NCI-H1694 treated with DMSO at 0.1 percent for 48 hours (cell line): ENCODE data around the gene DAP.

ENCODE experiments used
- DNase-seq: peaks from one replicate; lab custom pipeline; 2025; lab: John Stamatoyannopoulos, UW

The DAP gene

DNA sequence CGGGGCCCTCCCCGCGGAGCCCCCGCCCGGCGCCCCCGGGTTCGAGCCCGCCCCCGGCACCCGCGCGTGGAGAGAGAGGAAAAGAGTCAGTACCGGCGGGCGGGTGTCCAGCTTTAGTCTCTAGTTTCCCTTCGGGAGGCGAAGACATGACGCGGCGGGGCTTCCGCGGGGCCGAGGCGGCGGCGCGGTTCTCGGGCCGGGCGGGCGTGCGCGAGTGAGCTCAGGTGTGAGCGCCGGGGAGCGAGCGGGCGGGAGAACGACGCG lies 181 bp downstream of the DAP start:
- no peak for DNase-seq

DNA sequence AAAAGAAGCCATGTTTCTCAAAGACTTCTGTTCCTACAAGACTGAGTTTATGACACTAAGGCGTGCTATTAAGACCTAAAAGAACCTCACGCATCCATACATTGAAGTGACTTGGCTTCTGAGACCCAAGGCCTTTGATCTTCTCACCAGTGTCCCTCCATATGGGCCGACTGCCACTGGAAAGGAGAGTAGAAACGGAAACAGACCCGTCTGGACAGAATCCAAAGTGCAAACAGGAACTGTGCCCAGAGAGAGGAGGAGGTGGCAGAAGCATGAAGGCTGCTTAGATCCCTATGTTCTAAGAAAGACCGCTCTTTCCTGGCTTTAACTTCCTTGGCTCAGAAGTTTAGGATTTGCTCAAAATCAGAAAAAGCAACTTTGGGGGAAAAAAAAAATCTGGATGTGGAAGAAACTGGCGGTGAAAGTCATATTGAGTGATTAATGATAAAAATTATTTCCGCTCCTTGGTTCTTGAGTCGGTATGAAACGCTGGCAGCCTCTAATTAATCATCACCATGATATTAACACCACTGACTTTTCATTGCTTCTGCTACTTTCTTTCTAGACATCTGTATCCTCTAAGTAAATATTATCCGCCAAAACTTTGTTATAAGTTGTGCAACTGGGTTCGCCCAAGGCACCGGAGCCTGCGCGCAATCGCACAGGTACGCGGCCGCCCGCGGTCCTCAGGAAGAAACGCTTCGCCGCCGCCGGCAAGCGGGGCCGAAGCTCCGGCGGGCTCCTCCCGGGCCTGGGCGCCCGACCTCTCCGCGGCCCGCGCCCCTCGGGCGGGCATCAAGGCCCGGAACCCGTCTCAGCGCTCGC lies 726 bp downstream of the DAP start:
- DNase-seq = peak; percentile 80

DNA sequence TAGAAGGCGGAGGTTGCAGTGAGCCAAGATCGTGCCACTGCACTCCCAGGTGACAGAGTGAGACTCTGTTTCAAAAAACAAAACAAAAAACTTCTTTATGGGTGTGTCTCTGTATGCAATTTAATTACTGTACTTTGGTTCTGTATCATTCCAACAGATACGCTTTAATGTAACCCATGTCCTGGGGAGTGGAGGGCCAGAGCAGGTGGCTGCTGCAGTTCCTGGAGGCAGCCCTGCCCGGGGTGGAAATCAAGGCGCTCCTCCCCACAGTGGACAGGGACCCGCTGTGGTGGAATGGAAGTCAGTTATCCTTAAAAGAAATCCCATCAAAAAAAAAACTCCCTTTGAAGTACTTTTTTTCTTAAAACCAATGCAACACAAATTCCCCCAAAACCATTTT lies 1.9 kb downstream of the DAP start:
- no peak for DNase-seq

DNA sequence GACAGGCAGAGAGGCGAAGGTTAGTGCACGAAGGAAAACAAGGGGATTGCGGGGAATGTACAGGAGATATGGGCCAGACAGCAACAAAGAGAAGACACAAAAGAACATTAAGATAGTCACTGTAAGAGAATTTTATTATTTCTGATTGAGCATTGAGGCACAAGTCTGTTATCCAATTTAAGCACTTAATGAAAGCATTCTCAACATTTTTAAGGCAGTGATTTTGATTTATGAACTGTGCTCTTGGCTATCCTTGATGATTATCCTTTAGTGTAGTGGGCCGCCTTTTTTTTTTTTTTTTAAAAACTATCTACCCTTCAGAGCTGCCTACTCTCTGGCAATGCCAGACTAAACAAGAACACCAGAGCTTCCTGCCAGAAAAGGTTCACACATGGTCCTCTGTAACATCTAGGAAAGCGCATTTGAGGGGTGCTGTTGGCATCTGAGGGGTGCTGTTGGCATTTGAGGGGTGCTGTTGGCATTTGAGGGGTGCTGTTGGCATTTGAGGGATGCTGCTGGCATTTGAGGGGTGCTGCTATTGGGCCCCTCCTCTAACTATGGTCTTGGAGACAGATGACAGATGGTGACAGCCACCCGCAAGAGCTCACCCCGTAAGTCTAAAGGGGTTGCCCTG lies 3.0 kb downstream of the DAP start:
- DNase-seq = no peak

DNA sequence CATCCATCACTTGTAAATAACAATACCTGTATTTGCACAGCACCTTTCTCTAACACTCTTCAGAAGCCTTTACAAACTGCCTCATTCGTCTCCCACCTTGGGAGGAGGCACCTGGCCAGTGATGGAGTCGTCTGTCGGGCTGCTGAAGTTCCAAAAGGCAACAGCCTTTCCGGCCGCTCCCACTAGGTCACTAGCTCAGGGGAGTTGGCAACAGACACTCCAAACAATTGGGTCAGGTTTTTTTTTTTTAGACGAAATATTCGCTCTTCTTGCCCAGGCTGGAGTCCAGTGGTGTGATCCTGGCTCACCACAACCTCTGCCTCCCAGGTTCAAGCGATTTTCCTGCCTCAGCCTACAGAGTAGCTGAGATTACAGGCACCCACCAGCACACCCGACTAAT lies 4.0 kb downstream of the DAP start:
- DNase-seq = no peak

DNA sequence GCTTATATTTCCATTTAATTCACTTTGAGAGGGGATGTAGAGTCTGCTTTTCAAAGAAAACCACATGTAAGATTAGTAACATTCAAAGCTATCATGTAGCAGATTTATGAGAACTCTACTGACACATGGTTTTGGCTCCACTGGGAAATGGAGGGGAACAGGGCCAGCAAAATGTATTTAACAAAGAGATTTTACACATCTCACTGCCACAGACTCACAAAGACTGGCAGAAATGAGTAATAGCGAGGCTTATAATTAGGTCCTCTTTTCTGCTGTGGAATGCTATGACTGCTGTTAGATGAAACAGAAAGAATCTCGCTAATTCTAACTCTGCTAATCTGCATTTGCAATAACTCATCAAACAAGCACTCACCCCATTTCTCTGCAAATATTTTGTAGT lies 4.5 kb downstream of the DAP start:
- no peak for DNase-seq

DNA sequence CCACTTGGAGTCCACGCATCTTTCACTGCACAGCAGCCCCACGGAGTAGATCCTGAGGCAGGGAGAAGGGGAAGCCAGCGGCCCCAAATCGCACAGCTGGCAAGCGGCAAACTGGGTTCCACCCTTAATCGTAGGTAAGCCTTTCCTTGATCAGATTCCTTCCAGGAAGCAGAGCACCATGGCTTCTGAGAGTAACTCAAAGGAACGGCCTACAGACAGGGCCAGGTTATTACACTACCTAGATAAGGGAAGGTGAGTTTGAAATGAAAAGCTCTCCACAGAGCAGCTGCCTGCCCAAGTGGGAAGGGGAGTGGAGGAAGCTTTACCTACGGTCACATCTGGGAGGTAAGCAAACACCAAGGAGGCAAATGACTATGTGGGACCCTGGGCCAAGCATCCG lies 7.9 kb downstream of the DAP start:
- DNase-seq = no peak

DNA sequence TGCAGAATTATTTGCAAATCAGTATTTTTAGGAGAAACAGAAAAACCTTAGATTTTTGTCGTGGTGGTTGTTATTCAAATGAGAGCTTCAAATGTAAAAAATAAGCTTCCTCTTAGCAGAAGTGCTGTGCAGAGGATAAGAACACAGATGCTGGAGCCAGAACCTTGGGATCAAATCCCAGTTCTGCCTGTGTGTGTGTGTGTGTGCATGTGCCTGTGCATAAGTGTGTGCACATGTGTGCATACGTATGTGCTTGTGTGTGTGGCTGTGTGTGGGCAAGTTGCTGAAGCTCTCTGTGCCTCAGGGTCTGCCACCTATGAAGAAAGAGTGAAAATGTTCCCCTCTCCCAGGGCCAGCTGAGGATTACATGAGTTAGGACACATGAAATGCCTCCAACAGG lies 8.6 kb downstream of the DAP start:
- no peak for DNase-seq

DNA sequence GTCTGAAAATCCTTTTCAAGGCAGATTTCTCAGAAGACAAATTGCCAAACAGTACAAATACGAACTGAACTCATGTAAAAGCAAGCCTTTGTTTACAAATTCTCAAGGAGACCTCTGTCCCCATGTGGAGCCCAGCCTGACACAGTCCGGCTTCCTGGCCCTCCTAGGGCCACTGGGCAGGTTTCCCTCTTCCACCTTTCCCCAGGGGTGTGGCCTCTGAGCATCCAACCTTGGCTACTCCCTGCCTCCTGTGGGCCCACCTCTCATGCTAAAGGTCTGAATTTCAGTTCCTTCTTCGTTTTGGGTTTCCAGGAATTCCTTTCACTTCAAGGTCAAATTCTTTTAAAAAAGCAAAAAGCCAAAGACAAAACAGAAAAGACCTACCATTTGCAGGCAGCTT lies 10.1 kb downstream of the DAP start:
- DNase-seq = no peak

DNA sequence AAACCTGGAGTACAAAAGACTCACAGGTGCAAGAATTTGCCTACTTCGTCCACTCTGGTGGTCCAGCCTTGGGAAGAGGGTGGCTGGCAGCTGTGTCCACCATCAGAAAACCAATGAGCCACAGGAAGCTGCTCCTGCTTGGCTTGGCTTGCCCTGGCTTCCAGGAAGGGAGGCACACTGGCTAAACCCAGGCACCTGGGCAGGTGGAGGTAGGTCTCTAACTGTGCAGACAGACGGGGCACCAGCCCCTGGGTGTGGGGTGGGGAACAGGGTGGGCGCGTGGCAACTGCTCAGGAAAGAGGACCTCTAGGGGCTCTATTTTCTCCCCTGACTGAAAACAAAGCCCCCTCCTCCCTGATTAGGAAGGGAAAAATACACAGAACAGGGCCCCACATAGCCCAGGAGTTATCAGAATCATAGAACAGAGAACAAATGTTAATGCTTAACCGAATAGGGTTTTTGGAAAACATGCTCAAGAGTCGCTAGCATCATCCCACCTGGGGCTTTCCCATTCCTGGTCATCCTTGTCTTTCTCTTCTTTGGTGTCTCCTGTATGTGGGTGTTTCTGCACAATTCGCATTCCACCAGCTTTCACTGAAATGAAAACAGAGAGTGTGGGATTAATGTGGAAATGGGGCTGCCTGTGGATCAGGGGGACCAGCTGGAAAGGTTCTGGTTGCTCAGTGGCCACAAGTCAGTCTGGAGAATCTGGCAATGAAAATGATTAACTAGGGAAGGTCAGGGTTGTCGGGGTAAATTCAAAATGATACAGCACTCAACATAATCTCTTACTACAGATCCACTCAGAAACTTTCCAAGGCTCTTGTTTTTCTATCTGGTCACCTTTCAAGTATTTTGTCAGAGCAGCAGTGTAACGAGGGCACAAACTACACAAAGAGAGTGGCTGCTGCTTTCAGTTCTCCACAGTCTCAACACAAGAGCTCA lies 13.1 kb downstream of the DAP start:
- no peak for DNase-seq

DNA sequence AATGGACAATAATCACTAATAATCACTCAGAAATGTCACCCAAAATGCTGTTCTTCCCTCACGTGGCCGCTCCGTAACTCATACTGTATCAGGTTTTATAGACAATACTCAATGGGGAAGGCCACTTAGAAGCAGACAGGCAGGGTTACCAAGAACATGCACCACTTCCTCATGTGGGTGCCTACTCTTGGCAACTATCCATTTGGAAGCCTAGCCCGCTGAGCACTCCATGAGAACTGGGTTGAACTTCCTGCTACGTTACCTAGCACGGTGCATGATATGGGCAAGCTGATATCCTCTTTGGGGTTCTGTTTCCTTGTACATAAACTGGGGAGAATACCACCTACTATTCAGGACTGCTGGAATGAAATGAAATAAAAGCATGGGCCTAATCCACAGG lies 14.3 kb downstream of the DAP start:
- DNase-seq = no peak

DNA sequence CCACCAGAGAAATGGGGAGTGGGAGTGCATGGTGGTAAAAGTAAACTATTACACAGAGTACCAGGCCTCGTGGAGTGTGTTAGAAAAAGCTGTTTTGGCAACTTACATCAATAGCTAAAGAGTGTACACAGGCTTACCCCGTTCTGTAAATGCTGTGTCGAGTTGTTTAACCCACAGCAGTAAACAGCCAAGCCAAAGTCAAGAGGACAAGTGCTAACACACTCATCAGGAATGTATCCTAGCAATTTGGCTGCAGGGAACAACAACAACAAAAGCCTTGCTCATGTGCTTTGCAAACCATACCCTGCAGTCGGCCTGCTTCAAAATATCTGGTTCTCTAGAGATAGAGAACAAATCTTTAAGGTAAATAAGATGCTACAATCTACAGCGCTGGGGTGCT lies 15.9 kb downstream of the DAP start:
- DNase-seq = no peak

DNA sequence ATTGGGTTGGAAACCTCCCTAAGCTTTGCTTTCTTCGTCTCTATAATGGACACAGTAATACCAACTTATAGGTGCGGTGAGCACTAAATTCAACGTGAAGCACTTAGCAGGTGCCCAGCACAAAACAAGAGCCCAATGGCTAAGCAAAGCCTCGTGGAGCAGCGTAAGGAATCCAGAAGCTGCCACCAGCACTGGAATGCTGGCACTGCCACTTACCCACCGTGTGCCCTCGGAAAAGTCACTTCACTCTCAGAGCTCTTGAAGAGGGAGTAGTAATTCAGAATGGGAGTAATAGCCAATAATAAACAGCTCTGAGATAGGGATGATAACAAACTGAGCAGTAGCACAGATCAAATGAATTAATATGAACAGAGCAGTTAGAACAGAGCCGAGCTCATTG lies 16.4 kb downstream of the DAP start:
- DNase-seq = no peak

DNA sequence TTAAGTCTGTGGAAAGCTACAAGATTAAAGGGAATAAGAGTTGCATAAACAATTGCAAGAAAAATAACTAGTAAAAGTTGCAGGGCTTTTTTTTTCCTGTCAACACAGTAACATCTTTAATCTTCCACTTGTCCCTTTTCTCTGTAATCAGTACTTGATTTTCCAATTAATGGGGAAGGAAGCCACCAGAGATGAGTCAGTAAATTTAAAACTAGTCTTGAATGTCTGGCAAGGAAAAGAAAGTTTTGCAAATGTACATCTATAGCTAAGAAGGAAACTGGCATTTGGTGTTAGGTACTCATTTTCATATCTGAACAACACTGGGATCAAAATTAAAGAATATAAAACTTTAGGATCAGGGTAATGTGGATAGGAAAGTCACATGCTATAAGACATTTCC lies 17.1 kb downstream of the DAP start:
- DNase-seq = no peak

DNA sequence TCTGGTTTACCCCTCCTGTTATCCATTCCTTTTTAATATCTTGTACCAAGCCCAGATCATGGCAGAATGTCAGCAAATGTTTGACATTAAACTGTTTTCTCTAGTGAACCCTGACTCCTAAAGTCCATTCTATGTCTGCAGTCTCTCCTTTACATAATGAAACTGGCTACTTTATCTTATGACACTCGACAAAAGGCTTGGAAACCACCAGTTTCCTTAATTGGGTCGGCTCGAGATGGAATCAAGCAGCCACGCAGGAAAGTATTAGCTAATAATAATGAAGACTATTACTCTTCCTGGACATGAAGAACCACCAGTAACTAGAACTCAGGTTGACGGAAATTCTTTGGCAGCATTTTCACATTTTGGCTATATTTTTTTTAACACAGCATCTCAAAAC lies 17.5 kb downstream of the DAP start:
- no peak for DNase-seq

DNA sequence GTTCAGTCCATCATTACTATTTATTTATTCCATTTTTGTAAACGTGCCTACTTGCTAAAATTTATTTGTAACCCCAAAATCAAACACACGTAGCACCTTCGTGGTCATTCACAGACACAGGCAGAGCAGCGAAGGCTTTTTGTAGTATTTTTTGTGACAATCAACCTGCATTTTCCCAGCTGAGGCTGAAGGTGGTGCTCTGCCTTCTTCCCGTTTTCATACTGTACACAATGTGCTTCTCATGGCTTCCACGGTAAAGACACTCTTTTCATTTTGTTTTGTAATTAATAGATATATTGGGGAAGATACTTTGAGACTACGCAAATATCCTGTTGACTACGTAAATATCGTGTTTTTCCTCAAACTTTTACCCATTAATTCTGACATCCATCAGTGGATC lies 19.4 kb downstream of the DAP start:
- DNase-seq = no peak

DNA sequence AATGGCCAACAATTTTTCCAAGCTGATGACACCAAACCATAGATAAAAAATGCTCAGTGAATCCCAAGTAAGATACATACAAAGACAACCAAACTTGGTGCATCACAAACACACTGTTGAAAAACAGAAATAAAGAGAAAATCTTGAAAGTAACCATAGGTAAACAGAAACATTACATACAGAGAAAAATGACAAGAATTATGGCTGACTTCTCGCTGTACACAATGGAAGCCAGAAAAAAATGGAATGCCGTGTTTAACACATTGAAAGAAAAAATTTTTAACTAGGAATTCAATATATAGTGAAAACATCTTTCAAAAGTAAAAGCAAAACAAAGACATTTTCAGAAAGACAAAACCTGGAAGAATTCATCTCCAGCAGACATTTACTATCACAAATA lies 20.6 kb downstream of the DAP start:
- DNase-seq = no peak

DNA sequence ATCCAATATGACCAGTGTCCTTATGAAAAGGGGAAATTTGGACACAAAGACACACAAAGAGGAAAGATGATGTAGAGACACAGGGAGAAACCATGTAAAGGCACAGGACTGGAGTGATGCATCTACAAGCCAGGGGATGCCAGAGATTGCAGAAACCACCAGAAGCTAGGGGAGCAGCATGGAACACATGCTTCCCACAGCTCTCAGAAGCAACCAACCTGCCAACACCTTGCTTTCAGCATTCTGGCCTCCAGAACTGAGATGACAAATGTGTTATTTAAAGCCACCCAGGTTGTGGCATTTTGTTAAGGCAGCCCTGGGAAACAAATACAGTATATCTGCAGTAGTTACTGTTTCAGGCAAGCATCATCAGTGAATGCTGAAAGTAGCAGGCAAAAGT lies 23.2 kb downstream of the DAP start:
- no peak for DNase-seq

DNA sequence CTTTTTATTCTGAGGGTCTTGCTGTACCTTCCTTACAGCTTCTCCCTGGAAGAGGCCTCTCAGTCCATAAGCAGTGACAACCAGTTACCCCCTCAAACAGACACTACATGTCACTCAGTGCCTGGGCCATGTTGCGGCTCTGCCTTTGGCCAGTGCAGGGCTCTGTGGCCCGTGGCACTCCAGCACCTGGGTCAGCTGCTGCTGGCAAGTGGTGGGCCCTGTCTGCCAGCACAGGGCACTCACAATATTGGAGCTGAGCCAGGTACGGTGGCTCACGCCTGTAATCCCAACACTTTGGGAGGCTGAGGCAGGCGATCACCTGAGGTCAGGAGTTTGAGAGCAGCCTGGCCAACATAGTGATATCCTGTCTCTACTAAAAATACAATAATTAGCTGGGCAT lies 24.2 kb downstream of the DAP start:
- no peak for DNase-seq

DNA sequence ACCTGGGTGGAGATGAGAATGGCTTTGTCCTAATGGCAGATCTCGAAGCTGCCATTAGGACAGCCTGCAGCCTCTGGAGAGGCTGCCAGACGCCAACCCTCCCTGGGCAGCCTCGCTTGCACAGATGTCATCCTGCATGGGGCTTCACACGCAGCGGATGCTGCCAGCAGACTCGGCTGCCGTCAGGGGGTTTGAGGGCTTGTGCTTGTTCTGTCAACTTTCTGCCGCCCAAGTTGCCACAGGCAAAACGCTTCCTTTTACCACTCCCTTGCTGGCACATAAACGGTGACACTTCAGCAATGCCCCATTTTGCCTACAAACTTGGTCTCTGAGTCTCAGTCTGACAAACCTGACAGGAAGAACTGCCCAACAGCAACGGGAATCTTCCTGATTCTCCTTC lies 24.7 kb downstream of the DAP start:
- DNase-seq = peak; percentile 88

DNA sequence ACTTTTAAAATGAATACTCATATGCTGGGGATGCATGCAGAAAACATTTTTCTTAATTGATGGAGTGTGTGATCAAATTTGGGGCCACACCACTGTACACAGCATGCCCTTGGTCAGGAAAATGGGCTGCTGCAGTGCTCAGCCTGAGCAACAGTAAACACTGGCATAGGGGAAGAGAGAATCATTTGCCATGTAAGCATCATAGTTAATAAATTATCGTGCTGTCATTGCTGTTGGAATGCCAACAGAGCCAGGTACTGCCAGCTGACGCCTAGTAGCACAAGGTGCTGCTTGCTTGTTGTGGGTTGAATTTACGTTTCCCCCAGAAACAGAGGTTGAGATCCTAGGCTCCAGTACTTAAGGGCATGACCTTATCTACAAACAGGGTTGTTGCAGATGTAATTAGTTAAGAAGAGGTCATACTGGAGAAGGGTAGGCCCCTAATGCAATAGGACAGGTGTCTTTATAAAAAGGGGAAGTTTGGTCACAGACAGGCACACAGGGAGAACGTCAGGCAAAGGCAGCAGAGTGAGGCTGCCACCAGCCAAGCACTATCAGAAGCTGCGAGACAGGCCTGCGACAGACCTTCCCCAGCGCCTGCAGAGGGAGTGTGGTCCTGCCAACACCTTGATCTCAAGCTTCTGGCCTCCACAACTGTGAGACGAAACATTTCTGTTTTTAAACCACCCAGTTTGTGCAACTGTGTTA lies 25.3 kb downstream of the DAP start:
- DNase-seq = peak; percentile 88

DNA sequence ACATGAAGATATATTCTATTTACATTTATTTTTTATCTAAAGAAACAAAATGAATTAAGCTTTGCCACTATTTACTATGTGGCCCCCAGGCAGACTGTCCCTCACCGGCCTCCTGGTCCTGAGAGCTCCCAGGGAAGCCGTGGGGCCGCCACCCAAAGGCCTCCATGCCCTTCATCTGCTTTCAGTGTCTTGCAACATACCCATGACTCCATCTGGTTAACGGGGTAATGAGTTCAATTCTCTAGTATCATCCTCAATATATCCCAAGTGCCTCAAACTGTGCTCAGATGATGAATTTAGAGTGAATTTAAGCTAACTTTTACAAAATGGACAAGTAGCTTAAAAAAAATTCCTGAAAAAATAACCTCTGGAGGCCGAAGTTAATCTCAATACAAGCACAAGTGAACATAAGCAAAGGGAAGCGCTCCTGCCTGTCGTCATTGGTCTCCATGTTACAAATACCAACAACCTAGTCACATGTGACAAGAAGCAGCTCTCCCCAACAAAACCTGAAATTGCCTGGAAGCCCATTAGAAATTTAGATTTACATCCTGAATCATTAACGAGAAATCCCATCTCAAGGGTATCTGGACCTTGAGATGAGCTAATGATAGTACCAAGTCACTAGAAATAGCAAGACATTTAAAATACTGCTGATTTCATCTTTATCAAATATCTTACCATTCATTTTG lies 26.1 kb downstream of the DAP start:
- no peak for DNase-seq
